Endothelial cell of umbilical vein (primary cell): Measurements from ENCODE around the gene MINDY3.

Experiments
- EZH2 ChIP-seq: IDR thresholded peaks from 2 replicates; pipeline ENCODE4 v1.6.1; 2012; ENCODE audit warnings: borderline replicate concordance, low read depth, mild to moderate bottlenecking, moderate library complexity, low read length, inconsistent platforms; ENCODE audit not compliant: severe bottlenecking
- FOS ChIP-seq: IDR thresholded peaks from 2 replicates; pipeline ENCODE4 v1.6.1; 2011; ENCODE audit warnings: mild to moderate bottlenecking, low read length, moderate library complexity, borderline replicate concordance; ENCODE audit not compliant: insufficient read depth
- POLR2A ChIP-seq: IDR thresholded peaks from 2 replicates; pipeline ENCODE4 v1.6.1; 2012; ENCODE audit warnings: low read depth, mild to moderate bottlenecking, control low read depth, low read length
- POLR2AphosphoS5 ChIP-seq: IDR thresholded peaks from 2 replicates; pipeline ENCODE4 v1.6.1; 2012; ENCODE audit warnings: low read depth, mild to moderate bottlenecking, control low read depth, low read length, moderate library complexity; ENCODE audit not compliant: insufficient read depth
- TF ChIP-seq, protein P1 (sequence below), 2 donors: IDR thresholded peaks; 1 replicate in 1 of 2; 2 replicates in 1 of 2; pipeline ENCODE4 v1.5.1; 2011; ENCODE audit warnings: low read length in 2 of 2, mild to moderate bottlenecking in 2 of 2, moderate library complexity in 2 of 2, control low read depth in 1 of 2, inconsistent platforms in 1 of 2, low read depth in 1 of 2; ENCODE audit not compliant: insufficient read depth in 1 of 2; ENCODE audit errors: extremely low read depth in 1 of 2

DNA sequence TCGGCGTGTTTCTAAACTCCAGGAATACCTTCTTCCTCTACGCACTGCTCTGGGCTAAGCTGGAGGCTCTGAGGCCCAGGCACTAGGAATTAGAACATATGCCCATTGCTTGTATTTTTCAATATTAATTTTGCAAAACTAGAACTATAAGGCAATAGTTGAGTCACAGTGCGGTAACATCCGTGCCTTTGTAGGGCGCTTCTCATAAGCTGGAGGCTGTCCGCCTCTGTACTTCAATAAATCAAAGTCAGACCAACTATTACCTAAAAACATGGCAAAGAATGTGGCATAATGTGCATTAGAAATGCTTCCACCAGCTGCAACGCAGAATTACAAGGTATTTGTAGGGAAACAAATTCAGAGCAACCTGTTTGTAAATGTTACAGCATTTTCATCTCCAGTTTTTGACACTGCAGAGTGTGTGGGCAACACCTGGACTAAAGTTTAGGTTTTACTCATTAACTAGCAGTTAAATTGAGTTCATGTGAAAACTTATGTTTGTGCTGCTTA is 440 bp upstream of the MINDY3 start:
- TF ChIP-seq, protein P1, sequence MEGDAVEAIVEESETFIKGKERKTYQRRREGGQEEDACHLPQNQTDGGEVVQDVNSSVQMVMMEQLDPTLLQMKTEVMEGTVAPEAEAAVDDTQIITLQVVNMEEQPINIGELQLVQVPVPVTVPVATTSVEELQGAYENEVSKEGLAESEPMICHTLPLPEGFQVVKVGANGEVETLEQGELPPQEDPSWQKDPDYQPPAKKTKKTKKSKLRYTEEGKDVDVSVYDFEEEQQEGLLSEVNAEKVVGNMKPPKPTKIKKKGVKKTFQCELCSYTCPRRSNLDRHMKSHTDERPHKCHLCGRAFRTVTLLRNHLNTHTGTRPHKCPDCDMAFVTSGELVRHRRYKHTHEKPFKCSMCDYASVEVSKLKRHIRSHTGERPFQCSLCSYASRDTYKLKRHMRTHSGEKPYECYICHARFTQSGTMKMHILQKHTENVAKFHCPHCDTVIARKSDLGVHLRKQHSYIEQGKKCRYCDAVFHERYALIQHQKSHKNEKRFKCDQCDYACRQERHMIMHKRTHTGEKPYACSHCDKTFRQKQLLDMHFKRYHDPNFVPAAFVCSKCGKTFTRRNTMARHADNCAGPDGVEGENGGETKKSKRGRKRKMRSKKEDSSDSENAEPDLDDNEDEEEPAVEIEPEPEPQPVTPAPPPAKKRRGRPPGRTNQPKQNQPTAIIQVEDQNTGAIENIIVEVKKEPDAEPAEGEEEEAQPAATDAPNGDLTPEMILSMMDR (IDR thresholded peaks at IDR 0.05; ENCODE audit: extremely low read depth in 1 of 2, insufficient read depth in 1 of 2, low read depth in 1 of 2, low read length in 2 of 2), result no peak
- TF ChIP-seq POLR2A (no peak), POLR2AphosphoS5 (no peak), FOS (no peak), EZH2 (no peak)
